ENCODE results near the gene DTNA.

Gene DTNA

GRCh38 chr18:34726286-34727004 lies 16.3 kb downstream of the DTNA start:
- Histone ChIP-seq H3K23ac (ENCODE audit: low read length in 2 of 2) (no peak overlapping the region), H2AK5ac (ENCODE audit: low read length, severe bottlenecking) (no peak overlapping the region), H3K9ac (ENCODE audit: low read length) (no peak overlapping the region), H3K79me1 (replicated peaks; ENCODE audit: low read length, poor library complexity, severe bottlenecking) (no peaks in the 10 kb centered on the region), H3K4me2 (ENCODE audit: low read length, poor library complexity, severe bottlenecking) (no peak overlapping the region), H3K36me3 (ENCODE audit: control insufficient read depth in 1 of 2, insufficient read depth in 2 of 2, low read depth in 1 of 2, low read length in 2 of 2) (peaks cover 0 to 2% of the 10 kb centered on the region in 2 experiments), H2BK12ac (ENCODE audit: low read length in 2 of 2) (no peak overlapping the region), H3K9me3 (ENCODE audit: control insufficient read depth, low read length) (peaks cover 5% of the 10 kb centered on the region), H4K8ac (ENCODE audit: low read length) (no peak overlapping the region), H3K27me3 (ENCODE audit: control insufficient read depth in 1 of 2, insufficient read depth in 1 of 2, low read length in 2 of 2) (no peaks in the 10 kb centered on the region), H3K4me1 (ENCODE audit: control insufficient read depth, insufficient read depth, low read depth, low read length) (peaks cover 1% of the 10 kb centered on the region), H3K14ac (ENCODE audit: low read length in 2 of 2) (no peak overlapping the region), H2AFZ (ENCODE audit: low read depth, low read length) (no peak overlapping the region), H2BK15ac (ENCODE audit: low read depth, poor library complexity, severe bottlenecking) (no peak overlapping the region), H2BK5ac (ENCODE audit: low read depth, low read length, poor library complexity, severe bottlenecking) (no peak overlapping the region), H4K91ac (ENCODE audit: low read length) (peak overlapping the region; percentile 27), H3K4me3 (ENCODE audit: insufficient read depth in 1 of 2, low read depth in 1 of 2, low read length in 2 of 2) (no peak overlapping the region), H2BK120ac (ENCODE audit: low read depth, low read length) (no peak overlapping the region), H3K4ac (ENCODE audit: low read depth in 1 of 2, low read length in 2 of 2) (no peak overlapping the region), H3K18ac (ENCODE audit: low read depth in 1 of 2, low read length in 2 of 2) (no peak overlapping the region), H3K27ac (ENCODE audit: low read length, poor library complexity, severe bottlenecking) (no peak overlapping the region)
- no peak for DNase-seq
- WGBS = 81% methylated on average over 5 of the region's 5 CpGs

DNA sequence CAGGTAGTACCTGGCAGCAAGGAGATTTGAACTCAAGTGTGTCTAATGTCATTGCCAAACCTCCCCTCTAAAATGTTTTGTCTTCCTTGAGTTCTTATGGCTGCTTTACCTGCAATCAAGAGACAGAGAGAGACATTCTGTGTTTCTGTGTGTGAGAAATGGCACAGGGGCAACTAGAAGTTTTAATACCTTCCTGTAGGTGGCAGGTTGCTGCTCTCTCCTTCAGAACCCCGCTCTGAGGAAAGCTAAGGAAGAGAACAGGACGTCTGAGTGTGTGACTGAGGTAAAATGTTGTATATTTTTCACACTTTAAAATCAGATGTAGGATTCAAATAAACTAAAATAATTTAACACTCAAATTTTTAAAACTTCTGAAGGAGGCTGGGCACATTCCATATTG lies 19.2 kb downstream of the DTNA start:
- Histone ChIP-seq H3K79me1 (replicated peaks; ENCODE audit: low read length, poor library complexity, severe bottlenecking) (no peaks in the 10 kb centered on the region), H3K4me3 (ENCODE audit: insufficient read depth in 1 of 2, low read depth in 1 of 2, low read length in 2 of 2) (no peak overlapping the region), H3K4me1 (ENCODE audit: control insufficient read depth, insufficient read depth, low read depth, low read length) (peaks cover 1% of the 10 kb centered on the region), H2BK5ac (ENCODE audit: low read depth, low read length, poor library complexity, severe bottlenecking) (no peak overlapping the region), H3K9me3 (ENCODE audit: control insufficient read depth, low read length) (peaks cover 5% of the 10 kb centered on the region), H3K27ac (ENCODE audit: low read length, poor library complexity, severe bottlenecking) (no peak overlapping the region), H2AFZ (ENCODE audit: low read depth, low read length) (no peak overlapping the region), H3K4me2 (ENCODE audit: low read length, poor library complexity, severe bottlenecking) (no peak overlapping the region), H3K14ac (ENCODE audit: low read length in 2 of 2) (no peak overlapping the region), H3K4ac (ENCODE audit: low read depth in 1 of 2, low read length in 2 of 2) (no peak overlapping the region), H3K36me3 (ENCODE audit: control insufficient read depth in 1 of 2, insufficient read depth in 2 of 2, low read depth in 1 of 2, low read length in 2 of 2) (peaks cover 0 to 2% of the 10 kb centered on the region in 2 experiments), H2BK15ac (ENCODE audit: low read depth, poor library complexity, severe bottlenecking) (no peak overlapping the region), H3K18ac (ENCODE audit: low read depth in 1 of 2, low read length in 2 of 2) (no peak overlapping the region), H3K23ac (ENCODE audit: low read length in 2 of 2) (no peak overlapping the region), H3K27me3 (ENCODE audit: control insufficient read depth in 1 of 2, insufficient read depth in 1 of 2, low read length in 2 of 2) (no peaks in the 10 kb centered on the region), H3K9ac (ENCODE audit: low read length) (no peak overlapping the region), H2BK12ac (ENCODE audit: low read length in 2 of 2) (no peak overlapping the region), H2AK5ac (ENCODE audit: low read length, severe bottlenecking) (no peak overlapping the region), H4K8ac (ENCODE audit: low read length) (no peak overlapping the region), H4K91ac (ENCODE audit: low read length) (no peak overlapping the region), H2BK120ac (ENCODE audit: low read depth, low read length) (no peak overlapping the region)
- no CpG with 5 or more reads among the region's 2 CpGs for WGBS
- peak; percentile 59 for DNase-seq

DNA sequence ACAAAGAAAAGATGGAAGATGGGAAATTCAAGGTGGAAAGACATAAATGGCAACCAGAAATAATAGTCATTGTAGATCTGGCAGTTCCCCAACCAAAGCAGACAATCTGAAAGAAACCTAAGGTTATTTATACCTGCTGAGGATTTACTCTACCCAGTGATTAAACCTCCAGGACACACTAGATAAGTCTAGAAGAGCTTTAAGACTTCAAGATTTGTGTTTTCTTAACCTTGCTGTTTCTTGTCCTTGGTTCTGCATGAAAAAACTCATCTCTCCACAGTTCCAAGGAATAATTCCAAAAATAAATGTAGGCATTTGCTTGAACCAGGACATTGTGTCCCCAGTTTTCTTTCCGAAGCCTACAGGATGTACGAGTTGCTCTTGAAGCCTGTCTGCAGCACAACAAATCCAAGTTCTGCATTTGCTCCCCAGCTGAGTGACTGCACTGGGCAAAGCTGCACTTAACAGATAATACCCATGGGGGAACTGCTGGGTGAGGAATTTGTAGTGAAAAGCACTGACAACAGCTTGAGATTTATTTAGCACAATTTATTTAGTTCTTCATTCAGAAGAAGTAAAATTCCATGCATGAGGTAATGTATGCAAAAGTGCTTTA lies 19.8 kb downstream of the DTNA start:
- no peak overlapping the region for H2BK5ac ChIP-seq (ENCODE audit: low read depth, low read length, poor library complexity, severe bottlenecking)
- no peak overlapping the region for H4K91ac ChIP-seq (ENCODE audit: low read length)
- peak; percentile 18 for DNase-seq
- H2BK15ac ChIP-seq (ENCODE audit: low read depth, poor library complexity, severe bottlenecking) = no peak overlapping the region
- H3K36me3 ChIP-seq (ENCODE audit: control insufficient read depth in 1 of 2, insufficient read depth in 2 of 2, low read depth in 1 of 2, low read length in 2 of 2) = no peaks in the 10 kb centered on the region
- no peaks in the 10 kb centered on the region for H3K79me1 ChIP-seq (replicated peaks; ENCODE audit: low read length, poor library complexity, severe bottlenecking)
- 26% methylated on average over 2 of the region's 2 CpGs for WGBS
- H4K8ac ChIP-seq (ENCODE audit: low read length) = no peak overlapping the region
- H2BK120ac ChIP-seq (ENCODE audit: low read depth, low read length) = no peak overlapping the region
- no peaks in the 10 kb centered on the region for H3K27me3 ChIP-seq (ENCODE audit: control insufficient read depth in 1 of 2, insufficient read depth in 1 of 2, low read length in 2 of 2)
- no peak overlapping the region for H3K27ac ChIP-seq (ENCODE audit: low read length, poor library complexity, severe bottlenecking)
- peaks cover 1% of the 10 kb centered on the region for H3K4me1 ChIP-seq (ENCODE audit: control insufficient read depth, insufficient read depth, low read depth, low read length)
- H3K4me2 ChIP-seq (ENCODE audit: low read length, poor library complexity, severe bottlenecking) = no peak overlapping the region
- H3K23ac ChIP-seq (ENCODE audit: low read length in 2 of 2) = no peak overlapping the region
- H3K4ac ChIP-seq (ENCODE audit: low read depth in 1 of 2, low read length in 2 of 2) = no peak overlapping the region
- no peak overlapping the region for H3K9ac ChIP-seq (ENCODE audit: low read length)
- no peak overlapping the region for H3K14ac ChIP-seq (ENCODE audit: low read length in 2 of 2)
- H3K9me3 ChIP-seq (ENCODE audit: control insufficient read depth, low read length) = no peaks in the 10 kb centered on the region
- no peak overlapping the region for H3K4me3 ChIP-seq (ENCODE audit: insufficient read depth in 1 of 2, low read depth in 1 of 2, low read length in 2 of 2)
- H2BK12ac ChIP-seq (ENCODE audit: low read length in 2 of 2) = no peak overlapping the region
- no peak overlapping the region for H3K18ac ChIP-seq (ENCODE audit: low read depth in 1 of 2, low read length in 2 of 2)
- no peak overlapping the region for H2AK5ac ChIP-seq (ENCODE audit: low read length, severe bottlenecking)
- no peak overlapping the region for H2AFZ ChIP-seq (ENCODE audit: low read depth, low read length)

DNA sequence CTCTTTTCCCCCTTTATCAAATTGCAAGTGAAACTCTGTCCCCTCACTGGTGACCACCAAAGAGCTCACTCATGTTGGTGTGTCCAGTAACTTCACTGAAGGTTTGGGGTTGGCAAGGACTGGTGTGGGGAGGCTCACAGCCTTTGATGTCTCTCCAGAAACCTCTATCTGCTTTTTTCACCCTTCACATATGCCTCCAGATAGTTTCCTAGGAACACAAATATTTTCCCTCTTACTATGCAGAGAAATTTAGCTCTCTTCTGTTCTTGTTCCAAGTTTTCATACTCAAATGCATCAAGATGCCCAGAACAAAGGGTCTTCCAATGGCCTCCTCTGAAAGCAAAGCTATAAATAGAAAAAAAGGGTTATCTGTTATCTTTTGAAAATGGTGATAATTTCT lies 20.7 kb downstream of the DTNA start:
- no peak overlapping the region for H4K91ac ChIP-seq (ENCODE audit: low read length)
- peaks cover 0 to 3% of the 10 kb centered on the region in 2 experiments for H3K36me3 ChIP-seq (ENCODE audit: control insufficient read depth in 1 of 2, insufficient read depth in 2 of 2, low read depth in 1 of 2, low read length in 2 of 2)
- H2BK5ac ChIP-seq (ENCODE audit: low read depth, low read length, poor library complexity, severe bottlenecking) = no peak overlapping the region
- no peak overlapping the region for H3K4me3 ChIP-seq (ENCODE audit: insufficient read depth in 1 of 2, low read depth in 1 of 2, low read length in 2 of 2)
- no peak overlapping the region for H2BK15ac ChIP-seq (ENCODE audit: low read depth, poor library complexity, severe bottlenecking)
- no peak overlapping the region for H2BK120ac ChIP-seq (ENCODE audit: low read depth, low read length)
- H3K9ac ChIP-seq (ENCODE audit: low read length) = no peak overlapping the region
- no peaks in the 10 kb centered on the region for H3K79me1 ChIP-seq (replicated peaks; ENCODE audit: low read length, poor library complexity, severe bottlenecking)
- H4K8ac ChIP-seq (ENCODE audit: low read length) = no peak overlapping the region
- H3K4me2 ChIP-seq (ENCODE audit: low read length, poor library complexity, severe bottlenecking) = no peak overlapping the region
- H2AK5ac ChIP-seq (ENCODE audit: low read length, severe bottlenecking) = no peak overlapping the region
- no peak overlapping the region for H3K4ac ChIP-seq (ENCODE audit: low read depth in 1 of 2, low read length in 2 of 2)
- H2BK12ac ChIP-seq (ENCODE audit: low read length in 2 of 2) = no peak overlapping the region
- no peak for DNase-seq
- no peaks in the 10 kb centered on the region for H3K27me3 ChIP-seq (ENCODE audit: control insufficient read depth in 1 of 2, insufficient read depth in 1 of 2, low read length in 2 of 2)
- H3K4me1 ChIP-seq (ENCODE audit: control insufficient read depth, insufficient read depth, low read depth, low read length) = peaks cover 1% of the 10 kb centered on the region
- peak overlapping the region in 1 of 2 experiments; percentile 66 for H3K18ac ChIP-seq (ENCODE audit: low read depth in 1 of 2, low read length in 2 of 2)
- H3K23ac ChIP-seq (ENCODE audit: low read length in 2 of 2) = no peak overlapping the region
- no peak overlapping the region for H3K14ac ChIP-seq (ENCODE audit: low read length in 2 of 2)
- H3K9me3 ChIP-seq (ENCODE audit: control insufficient read depth, low read length) = no peaks in the 10 kb centered on the region
- H2AFZ ChIP-seq (ENCODE audit: low read depth, low read length) = no peak overlapping the region
- H3K27ac ChIP-seq (ENCODE audit: low read length, poor library complexity, severe bottlenecking) = no peak overlapping the region
